Vagina (tissue), 2 donors: ENCODE measurements around the gene BDH1. TPM values are rescaled to one million over a fixed set of nuclear protein-coding genes. Genes with fewer than 3 reads are reported as not detected.

Experiments used
- DNase-seq, 2 donors: peaks; one replicate each; pipeline ENCODE4 v3.0.0-alpha.2; 2017; ENCODE audit errors: extremely low spot score in 2 of 2
- H3K27ac ChIP-seq: fragments of 200-600 bp; sonication (generic); one replicate; pipeline ENCODE4 v1.5.1; 2019
- H3K27me3 ChIP-seq: fragments of 200-600 bp; sonication (generic); one replicate; pipeline ENCODE4 v1.5.1; 2019
- H3K36me3 ChIP-seq, 2 donors: fragments of 200-600 bp; sonication (generic); one replicate each; pipeline ENCODE4 v1.5.1; 2017 to 2019
- H3K4me1 ChIP-seq: fragments of 200-600 bp; sonication (generic); one replicate; pipeline ENCODE4 v1.5.1; 2019
- H3K4me3 ChIP-seq, 2 donors: fragments of 200-600 bp; sonication (generic); 1 replicate in 1 of 2; 2 replicates in 1 of 2; pipeline ENCODE4 v1.5.1; 2016 to 2019
- H3K9me3 ChIP-seq: fragments of 200-600 bp; sonication (generic); one replicate; pipeline ENCODE4 v1.5.1; 2019
- CTCF ChIP-seq, 3 experiments: fragments of 450-650 bp in 2 of 3; fragments of 200-600 bp in 1 of 3; sonication (generic) in 1 of 3; IDR thresholded peaks; one replicate each; pipeline ENCODE4 v1.5.1; 2017 to 2019; ENCODE audit warnings: antibody characterized with exemption in 3 of 3, mild to moderate bottlenecking in 2 of 3, moderate library complexity in 2 of 3
- POLR2A ChIP-seq, 2 donors: fragments of 450-650 bp; IDR thresholded peaks; one replicate each; pipeline ENCODE4 v1.6.1; 2017; ENCODE audit warnings: antibody characterized with exemption in 2 of 2, mild to moderate bottlenecking in 2 of 2, moderate library complexity in 2 of 2
- POLR2AphosphoS5 ChIP-seq, 2 donors: sonication (generic); formaldehyde crosslinking; IDR thresholded peaks; one replicate each; pipeline ENCODE4 v1.9.0; 2017; ENCODE audit warnings: antibody characterized with exemption in 2 of 2, mild to moderate bottlenecking in 2 of 2, low read depth in 1 of 2; ENCODE audit not compliant: insufficient read depth in 1 of 2
- intact Hi-C: fragments of 100-400 bp; cut with DNase I; formaldehyde crosslinking; loops from one replicate; pipeline ENCODE4 v1.15.1; 2023
- total RNA-seq: library from RNA; depleted of rRNA; stranded (reverse); fragments of >200 nt; gene quantifications from one replicate; pipeline ENCODE4 v1.2.3, GENCODE V29; 2016

Gene BDH1
- total RNA-seq, 1 donor from 2014 or later = 30.2 TPM

GRCh38 chr3:197508461-197508860, 47.3 kb downstream of the BDH1 start:
- Histone ChIP-seq H3K9me3 (no peaks in the 10 kb centered on the region), H3K4me3 (no peak overlapping the region), H3K27me3 (no peaks in the 10 kb centered on the region), H3K4me1 (peaks cover 11% of the 10 kb centered on the region), H3K36me3 (no peaks in the 10 kb centered on the region), H3K27ac (no peak overlapping the region)
- TF ChIP-seq CTCF (IDR thresholded peaks at IDR 0.05) = no peak
- DNase-seq = no peak
- intact Hi-C loops = no loop called here

GRCh38 chr3:197508051-197508451, 47.7 kb downstream of the BDH1 start:
- Histone ChIP-seq H3K4me1 (peaks cover 11% of the 10 kb centered on the region), H3K36me3 (no peaks in the 10 kb centered on the region), H3K4me3 (no peak overlapping the region), H3K27me3 (no peaks in the 10 kb centered on the region), H3K9me3 (no peaks in the 10 kb centered on the region), H3K27ac (no peak overlapping the region)
- no peak for TF ChIP-seq POLR2A (IDR thresholded peaks at IDR 0.05)
- TF ChIP-seq POLR2AphosphoS5 (IDR thresholded peaks at IDR 0.05; ENCODE audit: insufficient read depth in 1 of 2, low read depth in 1 of 2) = no peak
- no peak for DNase-seq
- intact Hi-C loops = no loop called here

- Histone ChIP-seq H3K4me3 (no peak overlapping the region), H3K9me3 (no peaks in the 10 kb centered on the region), H3K4me1 (peaks cover 11% of the 10 kb centered on the region), H3K27ac (no peak overlapping the region), H3K36me3 (no peaks in the 10 kb centered on the region), H3K27me3 (no peaks in the 10 kb centered on the region)
- TF ChIP-seq POLR2A (IDR thresholded peaks at IDR 0.05) (no peak), CTCF (IDR thresholded peaks at IDR 0.05) (no peak), POLR2AphosphoS5 (IDR thresholded peaks at IDR 0.05; ENCODE audit: insufficient read depth in 1 of 2, low read depth in 1 of 2) (no peak)
- intact Hi-C loops = no loop called here
- no peak for DNase-seq
Measured at GRCh38 chr3:197507541-197507940, 48.2 kb downstream of the BDH1 start.

GRCh38 chr3:197507081-197507480, 48.7 kb downstream of the BDH1 start:
- Histone ChIP-seq H3K36me3 (no peaks in the 10 kb centered on the region), H3K27ac (no peak overlapping the region), H3K9me3 (no peaks in the 10 kb centered on the region), H3K27me3 (no peaks in the 10 kb centered on the region), H3K4me1 (peaks cover 15% of the 10 kb centered on the region), H3K4me3 (no peak overlapping the region)
- no peak for DNase-seq
- intact Hi-C loops = no loop called here
- TF ChIP-seq CTCF (IDR thresholded peaks at IDR 0.05) (no peak), POLR2A (IDR thresholded peaks at IDR 0.05) (no peak), POLR2AphosphoS5 (IDR thresholded peaks at IDR 0.05; ENCODE audit: insufficient read depth in 1 of 2, low read depth in 1 of 2) (peak in 1 of 2 donors; percentile 55)

- no peak for DNase-seq
- H3K27ac ChIP-seq = no peak overlapping the region
- H3K4me3 ChIP-seq = no peak overlapping the region
- H3K27me3 ChIP-seq = no peaks in the 10 kb centered on the region
- intact Hi-C loops = no loop called here
- no peak for TF ChIP-seq CTCF (IDR thresholded peaks at IDR 0.05)
- no peak for TF ChIP-seq POLR2A (IDR thresholded peaks at IDR 0.05)
- TF ChIP-seq POLR2AphosphoS5 (IDR thresholded peaks at IDR 0.05; ENCODE audit: insufficient read depth in 1 of 2, low read depth in 1 of 2) = no peak
- H3K4me1 ChIP-seq = peaks cover 22% of the 10 kb centered on the region
- H3K9me3 ChIP-seq = no peaks in the 10 kb centered on the region
- H3K36me3 ChIP-seq = no peaks in the 10 kb centered on the region
Measured at GRCh38 chr3:197505796-197506548, 49.8 kb downstream of the BDH1 start.
